Measurements from ENCODE around the gene TRAF4. TPM values are rescaled to one million over a fixed set of nuclear protein-coding genes. Genes with fewer than 3 reads are reported as not detected.
"Not testable (repeated sequence)": the region's sequence is repeated elsewhere in the genome, so short reads cannot be mapped to it uniquely, and the experiment has no call there.

Gene TRAF4
- total RNA-seq, 1 experiment from 2014 or later: 126 TPM

GRCh38 chr17:28783161-28783560 is 39.4 kb downstream of the TRAF4 start:
- BruUV-seq (replicated peaks): no TSS peak

GRCh38 chr17:28788100-28788499 is 44.3 kb downstream of the TRAF4 start:
- TF ChIP-seq CTCF (IDR thresholded peaks at IDR 0.05; ENCODE audit: unreplicated experiment): no peak
- Mint-ChIP-seq H3K4me1 (ENCODE audit: insufficient read depth, unreplicated experiment) (peaks cover 2% of the 10 kb centered on the region), H3K36me3 (ENCODE audit: insufficient read depth, unreplicated experiment) (peaks cover 58% of the 10 kb centered on the region), H3K27me3 (ENCODE audit: insufficient read depth, unreplicated experiment) (no peaks in the 10 kb centered on the region), H3K27ac (ENCODE audit: low read depth, unreplicated experiment) (no peak overlapping the region), H3K9me3 (ENCODE audit: unreplicated experiment) (no peaks in the 10 kb centered on the region), H3K4me3 (ENCODE audit: unreplicated experiment) (no peak overlapping the region)
- intact Hi-C loops (cut with micrococcal nuclease): no loop called here
- CTCF ChIA-PET: interaction anchor here (0.6 to 2.8 kb wide), 3 partner anchors 13 to 43 kb away, joined by 3 to 8 read pairs (median 6); no protein-coding TSS in a partner anchor
- BruUV-seq (replicated peaks): no TSS peak
- POLR2A ChIA-PET: interaction anchor here (0.8 to 1.3 kb wide), 3 partner anchors 15 to 24 kb away, joined by 3 read pairs; no protein-coding TSS in a partner anchor
- DNase-seq (ENCODE audit: unreplicated experiment): no peak

More at GRCh38 chr17:28783161-28783560, 39.4 kb downstream of the TRAF4 start:
- Mint-ChIP-seq H3K27ac (ENCODE audit: low read depth, unreplicated experiment) (no peak overlapping the region), H3K4me1 (ENCODE audit: insufficient read depth, unreplicated experiment) (peaks cover under 1% of the 10 kb centered on the region), H3K4me3 (ENCODE audit: unreplicated experiment) (no peak overlapping the region), H3K9me3 (ENCODE audit: unreplicated experiment) (no peaks in the 10 kb centered on the region), H3K36me3 (ENCODE audit: insufficient read depth, unreplicated experiment) (peaks cover 47% of the 10 kb centered on the region), H3K27me3 (ENCODE audit: insufficient read depth, unreplicated experiment) (no peaks in the 10 kb centered on the region)
- ChIA-PET CTCF (interaction anchor here (0.6 to 2.1 kb wide), 2 partner anchors 20 to 58 kb away, joined by 3 to 7 read pairs; no protein-coding TSS in a partner anchor), POLR2A (interaction anchor here (0.7 to 1.1 kb wide), 2 partner anchors 31 to 160 kb away, joined by 3 read pairs; no protein-coding TSS in a partner anchor)
- intact Hi-C loops (cut with micrococcal nuclease): no loop called here
- no peak for DNase-seq (ENCODE audit: unreplicated experiment)
- TF ChIP-seq CTCF (IDR thresholded peaks at IDR 0.05; ENCODE audit: unreplicated experiment): no peak

DNA sequence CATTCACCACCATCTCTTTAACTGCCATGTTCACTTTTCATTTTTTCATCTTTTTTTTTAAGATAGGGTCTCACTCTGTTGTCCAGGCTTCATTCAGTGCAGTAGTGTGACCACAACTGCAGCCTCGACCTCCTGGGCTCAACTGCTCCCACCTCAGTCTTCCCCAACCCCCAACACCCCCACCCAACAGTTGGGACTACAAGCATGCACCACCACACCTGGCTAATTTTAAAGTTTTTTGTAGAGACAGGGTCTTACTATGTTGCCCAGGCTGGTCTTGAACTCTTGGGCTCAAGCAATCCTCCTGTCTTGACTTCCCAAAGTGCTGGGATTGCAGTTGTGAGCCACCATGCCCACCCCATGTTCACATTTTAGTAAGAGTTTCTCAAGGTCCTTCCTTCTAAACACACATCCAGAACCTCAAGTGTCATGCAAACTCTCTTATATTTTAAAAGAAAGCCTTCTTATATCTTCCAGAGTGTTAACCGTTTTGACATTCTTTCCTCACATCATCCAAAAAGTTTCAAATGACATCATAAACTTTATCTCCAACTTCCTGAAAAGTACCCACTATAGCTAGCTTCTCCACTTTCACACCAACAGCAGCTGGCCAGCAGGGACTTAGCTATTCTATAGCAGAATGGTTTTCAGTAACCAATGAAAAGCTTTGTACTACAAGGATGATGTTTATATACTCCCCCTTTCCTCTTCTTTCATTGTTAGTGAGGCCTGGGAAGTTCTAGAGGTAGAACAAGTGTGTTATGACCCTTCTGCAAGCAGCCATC is 49.3 kb downstream of the TRAF4 start:
- Mint-ChIP-seq H3K4me3 (ENCODE audit: unreplicated experiment) (no peak overlapping the region), H3K27me3 (ENCODE audit: insufficient read depth, unreplicated experiment) (no peaks in the 10 kb centered on the region), H3K4me1 (ENCODE audit: insufficient read depth, unreplicated experiment) (peaks cover 6% of the 10 kb centered on the region), H3K9me3 (ENCODE audit: unreplicated experiment) (no peaks in the 10 kb centered on the region), H3K36me3 (ENCODE audit: insufficient read depth, unreplicated experiment) (peaks cover 70% of the 10 kb centered on the region), H3K27ac (ENCODE audit: low read depth, unreplicated experiment) (peak overlapping the region; percentile 46)
- DNase-seq (ENCODE audit: unreplicated experiment): no peak
- CTCF ChIA-PET: interaction anchor here (0.6 to 1.2 kb wide), 3 partner anchors 14 to 91 kb away, joined by 3 to 7 read pairs (median 3); no protein-coding TSS in a partner anchor
- POLR2A ChIA-PET: interaction anchor here (0.6 to 1.4 kb wide), 5 partner anchors 9 to 49 kb away, joined by 3 to 5 read pairs (median 4); no protein-coding TSS in a partner anchor
- BruUV-seq (replicated peaks): no TSS peak
- no peak for TF ChIP-seq CTCF (IDR thresholded peaks at IDR 0.05; ENCODE audit: unreplicated experiment)
- intact Hi-C loops (cut with micrococcal nuclease): no loop called here

DNA sequence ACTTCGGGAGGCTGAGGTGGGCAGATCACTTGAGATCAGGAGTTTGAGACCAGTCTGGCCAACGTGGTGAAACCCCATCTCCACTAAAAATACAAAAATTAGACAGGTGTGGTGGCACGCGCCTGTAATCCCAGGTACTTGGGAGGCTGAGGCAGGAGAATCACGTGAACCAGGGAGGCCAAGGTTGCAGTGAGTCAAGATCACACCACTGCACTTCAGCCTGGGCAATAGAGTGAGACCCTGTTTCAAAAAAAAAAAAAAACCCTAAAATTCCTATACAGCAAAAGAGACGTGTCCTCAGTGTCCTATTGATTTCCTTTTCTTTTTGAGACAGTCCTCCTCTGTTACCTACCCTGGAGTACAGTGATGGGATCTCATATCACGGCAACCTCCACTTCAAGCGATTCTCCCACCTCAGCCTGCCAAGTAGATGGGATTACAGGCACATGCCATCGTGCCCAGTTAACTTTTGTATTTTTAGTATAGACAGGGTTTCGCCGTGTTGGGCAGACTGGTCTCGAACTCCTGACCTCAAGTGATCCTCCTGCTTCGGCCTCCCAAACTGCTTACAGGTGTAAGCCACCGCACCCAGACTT is 51.1 kb downstream of the TRAF4 start:
- H3K27me3 Mint-ChIP-seq (ENCODE audit: insufficient read depth, unreplicated experiment); H3K4me3 Mint-ChIP-seq (ENCODE audit: unreplicated experiment); BruUV-seq (replicated peaks); H3K27ac Mint-ChIP-seq (ENCODE audit: low read depth, unreplicated experiment); DNase-seq (ENCODE audit: unreplicated experiment); intact Hi-C loops (cut with micrococcal nuclease); H3K4me1 Mint-ChIP-seq (ENCODE audit: insufficient read depth, unreplicated experiment); H3K9me3 Mint-ChIP-seq (ENCODE audit: unreplicated experiment): not testable (repeated sequence)
- ChIA-PET POLR2A (interaction anchor here (1.4 kb wide), 1 partner anchor 13 kb away, joined by 5 read pairs; no protein-coding TSS in a partner anchor), CTCF (interaction anchor here (0.6 kb wide), 1 partner anchor 53 kb away, joined by 3 read pairs; no protein-coding TSS in a partner anchor)
- H3K36me3 Mint-ChIP-seq (ENCODE audit: insufficient read depth, unreplicated experiment): peaks cover 65% of the 10 kb centered on the region

All from MCF 10A (cell line).